Muscle of arm (tissue), 12 donors: ENCODE results near the gene TBK1. TPM values are rescaled to one million over a fixed set of nuclear protein-coding genes. Genes with fewer than 3 reads are reported as not detected.
"Not testable (repeated sequence)": the region's sequence is repeated elsewhere in the genome, so short reads cannot be mapped to it uniquely, and the experiment has no call there.

Experiments used
- DNase-seq: peaks from one replicate; pipeline ENCODE4 v3.0.0-alpha.2; 2013
- polyA plus RNA-seq, 12 donors: library from polyadenylated mRNA; unstranded; fragments of 120-200 nt; gene quantifications; one replicate each; pipeline ENCODE4 v1.2.1, GENCODE V29; 2013; ENCODE audit not compliant: insufficient read length in 12 of 12

TBK1 gene
- polyA plus RNA-seq, 12 donors = 10.6 to 23.4 (median 17.3) TPM; not detected in 1

DNA sequence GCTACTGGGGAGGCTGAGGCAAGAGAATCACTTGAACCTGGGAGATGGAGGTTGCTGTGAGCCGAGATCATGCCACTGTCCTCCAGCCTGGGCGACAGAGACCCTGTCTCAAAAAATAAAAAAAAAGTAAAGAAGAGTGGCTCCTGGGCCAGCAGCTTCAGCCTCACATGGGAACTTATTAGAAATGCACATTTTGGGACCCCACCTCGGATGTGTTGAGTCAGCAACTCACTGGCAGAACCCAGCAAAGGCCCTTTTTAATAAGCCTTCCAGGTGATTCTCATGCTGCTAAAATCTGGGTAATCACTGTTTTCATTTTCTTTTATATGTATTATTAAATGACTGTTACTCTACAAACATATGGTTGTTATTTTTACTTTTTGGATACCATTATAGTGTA is 41.6 kb downstream of the TBK1 start:
- no peak for DNase-seq

DNA sequence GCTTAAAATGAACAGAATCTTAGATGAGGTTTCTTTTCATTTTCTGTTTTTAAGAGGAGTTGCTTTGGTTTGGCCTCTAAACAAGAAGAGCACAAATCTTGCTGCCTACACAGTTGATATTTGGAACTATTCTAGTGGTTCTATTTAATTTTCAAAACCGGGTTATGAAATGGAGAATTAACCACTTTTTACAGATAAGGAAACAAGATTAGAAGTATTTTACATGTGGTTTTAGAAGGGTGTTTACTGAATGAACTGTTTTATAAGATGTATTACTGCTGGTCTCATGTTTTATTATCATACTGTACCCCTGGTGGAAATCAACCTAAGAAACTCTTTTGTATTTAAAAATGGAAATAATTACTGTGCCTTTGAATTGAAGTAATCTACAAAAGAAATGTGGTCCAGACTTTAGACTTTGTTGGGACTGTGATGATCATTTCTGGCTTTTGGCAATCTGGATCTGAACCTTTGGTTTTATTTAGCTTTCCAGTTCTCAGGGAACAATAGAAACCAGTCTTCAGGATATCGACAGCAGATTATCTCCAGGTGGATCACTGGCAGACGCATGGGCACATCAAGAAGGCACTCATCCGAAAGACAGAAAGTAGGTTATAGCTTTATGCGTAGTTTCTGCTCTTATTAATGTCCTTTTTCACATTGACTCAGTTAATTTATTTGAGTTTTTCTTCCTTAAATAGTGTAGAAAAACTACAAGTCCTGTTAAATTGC is 43.2 kb downstream of the TBK1 start:
- DNase-seq = no peak

DNA sequence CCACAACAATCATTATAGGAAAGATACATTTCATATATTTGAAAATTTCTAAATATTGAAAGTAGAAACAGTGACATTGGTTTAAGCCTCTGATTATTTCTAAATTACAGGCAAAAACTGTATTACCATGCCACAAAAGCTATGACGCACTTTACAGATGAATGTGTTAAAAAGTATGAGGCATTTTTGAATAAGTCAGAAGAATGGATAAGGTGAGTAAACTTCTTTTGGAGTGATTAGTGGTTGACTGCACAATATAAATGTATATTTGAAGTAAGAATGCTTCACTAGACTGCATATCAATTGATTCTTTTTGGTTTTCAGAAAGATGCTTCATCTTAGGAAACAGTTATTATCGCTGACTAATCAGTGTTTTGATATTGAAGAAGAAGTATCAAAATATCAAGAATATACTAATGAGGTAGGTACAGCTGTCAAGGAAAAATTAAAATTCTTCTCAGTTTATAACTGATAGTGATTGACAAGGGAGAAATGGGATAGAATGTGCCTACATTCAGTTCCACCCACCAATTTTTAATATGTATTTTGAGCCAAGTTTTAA is 45.0 kb downstream of the TBK1 start:
- DNase-seq = no peak

- no peak for DNase-seq
Observed at GRCh38 chr12:64497484-64497883, 45.6 kb downstream of the TBK1 start.

DNA sequence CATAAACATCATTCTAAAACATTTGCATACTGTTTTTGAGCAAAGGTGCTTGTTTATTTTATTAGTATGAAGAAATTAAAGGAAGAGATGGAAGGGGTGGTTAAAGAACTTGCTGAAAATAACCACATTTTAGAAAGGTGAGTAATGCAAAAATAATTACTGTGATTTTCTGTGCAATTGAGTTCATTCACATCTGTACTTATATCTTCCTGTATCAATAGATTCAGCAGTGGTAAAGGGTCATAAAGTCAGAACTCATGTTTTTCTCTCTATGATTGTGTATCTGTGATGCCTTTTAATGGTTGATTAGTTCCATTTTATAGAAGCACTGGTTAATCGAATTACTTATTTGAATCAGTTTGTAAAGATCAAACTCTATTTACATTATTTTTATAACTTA is 46.0 kb downstream of the TBK1 start:
- DNase-seq = no peak

DNA sequence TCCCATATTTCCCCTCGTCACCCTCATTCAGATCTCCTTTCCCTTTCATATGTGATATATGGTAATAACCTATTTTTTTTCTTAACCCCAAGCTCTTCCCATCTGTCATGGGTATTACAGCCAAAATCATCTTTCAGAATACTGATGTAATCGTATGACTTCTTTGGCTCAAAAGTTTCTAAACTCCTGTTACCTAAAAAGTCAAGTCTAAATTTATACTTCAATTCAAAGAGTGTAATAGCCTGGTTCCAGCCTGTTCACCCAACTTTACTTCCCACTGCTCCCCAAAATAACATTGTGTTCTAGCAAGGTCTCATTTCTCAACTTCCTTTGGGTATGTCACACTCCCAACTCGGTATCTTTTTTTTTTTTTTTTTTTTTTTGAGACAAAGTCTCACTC is 48.5 kb downstream of the TBK1 start:
- DNase-seq = no peak

- DNase-seq = no peak
Observed at GRCh38 chr12:64501486-64501885, 49.6 kb downstream of the TBK1 start.

DNA sequence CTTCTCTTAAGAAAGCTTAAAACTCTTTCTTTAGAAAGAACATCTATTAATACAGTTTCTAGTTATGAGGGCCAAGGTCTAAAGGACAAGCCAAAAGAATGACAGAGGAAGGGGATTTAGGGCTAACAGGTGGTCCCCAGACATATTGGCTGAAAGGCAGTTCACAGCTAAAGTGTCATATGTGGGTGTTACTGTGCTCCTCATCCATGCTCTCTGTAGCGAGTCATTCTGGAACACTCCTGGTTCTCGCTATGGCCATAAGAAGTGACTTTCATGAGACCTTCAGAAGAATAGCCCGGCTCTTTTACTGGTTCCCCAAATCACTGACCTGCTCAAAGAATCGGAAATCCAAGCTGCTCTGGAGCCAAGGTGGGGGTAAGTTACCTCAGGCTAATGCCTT is 55.0 kb downstream of the TBK1 start:
- DNase-seq = no peak

- no peak for DNase-seq
Observed at GRCh38 chr12:64510667-64511066, 58.7 kb downstream of the TBK1 start.

DNA sequence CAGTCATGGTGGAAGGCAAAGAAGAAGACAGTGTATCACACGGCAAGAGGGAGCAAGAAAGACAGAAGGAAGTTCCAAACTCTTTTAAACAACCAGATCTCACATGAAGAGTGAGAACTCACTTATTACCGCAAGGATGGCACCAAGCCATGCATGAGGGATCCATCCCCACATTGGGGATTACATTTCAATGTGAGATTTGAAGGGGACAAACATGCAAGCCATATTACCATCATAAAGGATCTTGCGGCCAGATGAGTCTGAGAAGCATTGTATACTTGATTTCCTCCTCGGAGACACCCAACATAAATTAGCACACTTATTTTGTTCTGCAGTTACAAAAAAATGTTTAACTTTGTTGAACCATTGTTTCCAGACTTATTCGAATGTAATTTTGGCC is 66.5 kb downstream of the TBK1 start:
- no peak for DNase-seq

- no peak for DNase-seq
Observed at GRCh38 chr12:64521833-64522232, 69.9 kb downstream of the TBK1 start.

DNA sequence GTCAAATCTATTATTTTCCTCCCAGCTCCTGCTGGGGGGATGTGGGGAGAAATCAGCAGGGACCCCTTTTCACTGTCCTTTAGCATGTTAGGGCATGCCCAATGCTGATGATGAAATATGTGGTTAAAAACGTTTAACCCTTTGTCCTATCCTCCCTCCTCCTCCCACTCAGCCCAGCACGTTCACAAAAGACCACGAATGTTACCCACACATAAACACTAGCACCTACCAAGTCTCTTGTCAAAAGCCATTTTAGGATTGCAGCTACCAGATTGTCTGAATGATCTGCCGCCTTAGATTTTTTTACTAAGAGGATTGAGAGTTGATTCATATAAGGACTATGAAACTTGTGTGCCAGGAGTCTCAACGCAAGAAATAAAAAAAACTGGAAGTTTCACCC is 70.4 kb downstream of the TBK1 start:
- no peak for DNase-seq

GRCh38 chr12:64522807-64523206 is 70.9 kb downstream of the TBK1 start:
- DNase-seq = no peak

- not testable (repeated sequence) for DNase-seq
Observed at GRCh38 chr12:64523565-64524444, 71.9 kb downstream of the TBK1 start.

- DNase-seq = no peak
Observed at GRCh38 chr12:64525461-64526160, 73.7 kb downstream of the TBK1 start.

DNA sequence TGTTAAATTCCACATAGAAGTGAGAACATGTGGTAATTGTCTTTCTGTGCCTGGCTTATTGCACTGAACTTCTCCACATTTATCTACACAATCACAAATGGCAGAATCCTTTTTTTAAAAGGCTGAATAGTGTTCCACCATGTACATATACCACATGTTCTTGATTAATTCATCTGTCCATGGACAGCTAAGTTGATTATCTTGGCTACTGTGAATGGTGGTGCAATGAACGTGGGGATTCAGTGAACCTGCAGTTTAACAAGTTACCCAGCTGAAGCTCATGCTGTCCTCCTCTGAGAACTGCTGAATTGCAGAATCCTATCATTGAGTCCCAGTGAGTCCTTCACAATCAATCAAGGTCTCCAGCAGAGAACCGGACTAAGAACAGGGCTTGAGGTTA is 74.9 kb downstream of the TBK1 start:
- no peak for DNase-seq

DNA sequence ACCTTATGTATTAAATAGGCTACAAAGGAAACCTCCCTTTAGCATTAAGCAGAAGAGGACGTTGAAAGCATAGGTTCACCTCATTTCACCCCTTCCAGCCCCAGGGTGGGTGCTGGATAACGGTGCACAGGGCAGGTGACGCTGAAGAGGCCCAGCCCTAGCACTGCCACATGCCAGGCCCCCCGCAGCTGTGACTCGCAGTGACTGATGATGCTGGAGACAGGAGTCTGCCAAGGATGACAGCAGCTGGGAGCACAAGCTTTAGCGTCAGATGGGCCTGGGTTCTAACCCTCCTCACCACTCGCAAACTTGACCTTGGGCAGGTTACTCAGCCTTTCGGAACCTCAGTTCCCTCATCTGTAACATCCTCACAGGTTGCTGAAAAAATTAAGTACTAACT is 76.7 kb downstream of the TBK1 start:
- DNase-seq = no peak

DNA sequence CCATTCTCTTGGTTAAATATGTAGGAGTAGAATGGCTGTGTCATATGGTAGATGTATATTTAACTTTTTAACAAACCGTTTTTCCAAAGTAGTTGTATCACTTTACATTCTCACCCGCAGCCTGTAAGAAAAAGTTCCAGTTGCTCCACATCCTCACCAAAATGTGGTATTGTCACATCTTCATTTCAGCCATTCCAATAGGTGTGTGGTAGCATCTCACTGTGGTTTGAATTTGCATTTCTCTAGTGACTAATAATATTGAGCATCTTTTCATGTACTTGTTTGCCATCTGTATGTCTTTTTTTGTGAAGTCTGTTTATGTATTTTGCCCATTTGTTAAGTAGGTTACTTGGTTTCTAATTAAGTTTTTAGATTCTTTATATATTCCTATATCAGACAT is 78.6 kb downstream of the TBK1 start:
- no peak for DNase-seq

GRCh38 chr12:64531665-64532334 is 79.9 kb downstream of the TBK1 start:
- no peak for DNase-seq

DNA sequence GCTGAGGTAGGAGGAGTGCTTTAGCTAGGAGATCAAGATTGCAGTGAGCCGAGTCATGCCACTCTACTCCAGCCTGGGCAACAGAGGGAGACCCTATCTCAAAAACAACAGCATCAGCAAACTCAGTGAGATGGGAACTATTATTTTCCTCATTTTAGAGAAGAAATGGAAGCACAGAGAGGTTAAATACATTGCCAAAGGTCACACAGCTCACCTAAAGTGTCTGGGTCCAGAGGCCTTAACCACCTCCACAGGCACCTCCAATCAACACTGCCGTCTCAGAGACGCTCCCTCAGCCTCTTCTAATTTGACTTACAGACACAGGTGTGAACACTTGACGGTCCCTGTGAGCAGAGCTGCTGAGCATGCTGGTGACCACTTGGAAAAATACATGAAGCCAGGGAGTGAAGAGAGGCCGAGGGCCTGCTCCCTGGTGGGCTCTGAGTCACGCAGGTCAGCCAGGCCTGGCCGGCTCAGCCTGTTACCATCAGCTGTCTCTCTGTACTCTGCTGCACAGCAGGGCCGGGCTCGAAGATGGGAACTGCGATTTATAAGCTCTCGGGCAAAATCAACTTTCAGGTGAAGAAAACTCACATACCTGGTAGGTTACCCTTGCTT is 80.9 kb downstream of the TBK1 start:
- no peak for DNase-seq

GRCh38 chr12:64534672-64535199 is 82.8 kb downstream of the TBK1 start:
- DNase-seq = no peak
